NCI-H1105 treated with DMSO at 0.1 percent for 48 hours (cell line): ENCODE measurements around the gene RFX6.
"Not testable (repeated sequence)": the region's sequence is repeated elsewhere in the genome, so short reads cannot be mapped to it uniquely, and the experiment has no call there.

Source experiments
- DNase-seq: peaks from one replicate; lab custom pipeline; 2025; lab: John Stamatoyannopoulos, UW

RFX6 gene

DNA sequence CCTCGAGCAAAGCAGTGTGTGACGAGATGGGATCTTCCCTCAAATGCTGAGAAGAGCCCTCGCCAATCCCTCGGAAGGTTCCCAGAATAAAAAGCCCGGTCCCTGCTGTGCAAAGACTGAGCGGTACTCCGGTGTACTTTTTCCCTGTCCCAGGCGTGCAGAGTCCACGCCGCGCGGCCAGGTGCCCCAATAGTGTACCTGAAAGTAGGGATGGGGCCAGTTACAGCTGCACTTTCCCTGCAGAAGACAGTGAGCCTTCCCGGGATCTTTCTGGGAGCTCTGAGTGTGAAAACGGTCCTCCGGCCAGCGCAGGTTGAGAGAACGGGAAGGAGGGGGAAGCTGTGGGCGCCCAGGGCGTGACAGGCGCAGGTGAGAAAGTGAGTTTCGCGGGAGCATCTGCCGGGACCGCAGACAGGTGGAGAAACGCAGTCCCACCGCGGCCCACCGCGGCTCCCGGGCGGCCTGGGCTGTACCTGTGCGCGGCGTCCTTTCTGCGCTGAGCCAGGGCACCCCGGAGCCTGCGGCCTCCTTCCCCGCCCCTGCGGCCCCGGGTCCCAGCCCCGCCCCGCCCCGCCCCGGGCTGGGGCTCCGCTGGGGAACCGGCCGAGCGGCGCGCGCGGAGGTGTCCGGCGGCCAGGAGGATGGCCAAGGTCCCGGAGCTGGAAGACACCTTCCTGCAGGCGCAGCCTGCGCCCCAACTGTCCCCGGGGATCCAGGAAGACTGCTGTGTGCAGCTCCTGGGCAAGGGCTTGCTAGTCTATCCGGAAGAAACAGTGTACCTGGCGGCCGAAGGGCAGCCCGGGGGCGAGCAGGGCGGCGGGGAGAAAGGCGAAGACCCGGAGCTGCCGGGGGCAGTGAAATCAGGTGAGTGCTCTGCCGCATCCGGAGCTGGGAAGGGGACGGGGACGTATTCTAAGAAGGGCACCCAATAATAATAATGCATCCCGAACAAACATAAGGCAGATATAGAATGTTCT lies at the start of gene RFX6:
TSS of gene RFX6 (plus strand) at position 608 of the 977 bp plus-strand sequence. CDS start at position 642, 34 bp downstream.
- peak; percentile 15 for DNase-seq

- DNase-seq = no peak
These were observed 49.3 kb upstream of the RFX6 start for GRCh38 chr6:116827561-116828240.

GRCh38 chr6:116828983-116829382 lies 48.1 kb upstream of the RFX6 start, which contains the start of gene GPRC6A:
TSS of gene GPRC6A (minus strand) at chr6:116829083. CDS start at chr6:116829013, 70 bp downstream.
- peak; percentile 45 for DNase-seq

- not testable (repeated sequence) for DNase-seq
These were observed 42.5 kb upstream of the RFX6 start for GRCh38 chr6:116834526-116834925.

- DNase-seq = peak; percentile 68
These were observed 40.3 kb upstream of the RFX6 start for GRCh38 chr6:116836606-116837342.

DNA sequence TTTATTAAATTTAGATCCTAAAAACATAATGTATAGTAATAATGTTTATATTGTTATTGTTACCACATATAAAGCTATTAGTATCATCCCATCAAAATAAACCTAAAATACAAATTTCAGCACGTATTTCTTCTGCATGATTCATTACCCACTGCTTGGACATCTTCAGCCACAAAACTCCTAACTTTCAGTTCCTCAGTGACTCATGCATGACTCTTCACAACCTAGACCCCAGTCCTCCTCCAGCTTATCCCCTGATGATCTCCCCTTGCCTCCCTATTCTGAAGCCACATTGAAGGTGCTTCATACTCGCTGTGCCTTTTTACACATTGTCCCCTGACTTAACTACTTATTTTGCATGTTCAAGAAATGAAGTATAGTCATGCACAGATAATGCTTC lies 37.0 kb upstream of the RFX6 start:
- DNase-seq = no peak

DNA sequence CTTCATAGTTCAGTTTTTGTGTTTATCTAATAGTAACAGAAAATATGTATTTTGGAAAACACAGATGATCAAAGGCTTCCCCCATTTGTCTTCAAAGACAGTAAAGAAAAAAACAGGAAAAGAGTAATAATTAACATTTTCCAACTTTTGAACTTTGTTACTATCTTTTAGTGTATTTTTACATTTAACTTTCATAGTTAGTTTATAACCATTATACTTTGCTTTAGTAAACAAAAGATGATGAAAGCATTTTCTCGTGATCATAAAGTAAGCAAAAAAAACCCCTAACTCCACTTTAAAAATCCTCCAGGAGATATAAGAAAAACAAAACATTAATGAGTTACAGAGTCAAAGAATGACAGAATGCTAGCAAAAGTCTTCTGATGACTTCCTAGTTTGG lies 34.6 kb upstream of the RFX6 start:
- no peak for DNase-seq

GRCh38 chr6:116847227-116847626 lies 29.8 kb upstream of the RFX6 start:
- DNase-seq = peak; percentile 76

DNA sequence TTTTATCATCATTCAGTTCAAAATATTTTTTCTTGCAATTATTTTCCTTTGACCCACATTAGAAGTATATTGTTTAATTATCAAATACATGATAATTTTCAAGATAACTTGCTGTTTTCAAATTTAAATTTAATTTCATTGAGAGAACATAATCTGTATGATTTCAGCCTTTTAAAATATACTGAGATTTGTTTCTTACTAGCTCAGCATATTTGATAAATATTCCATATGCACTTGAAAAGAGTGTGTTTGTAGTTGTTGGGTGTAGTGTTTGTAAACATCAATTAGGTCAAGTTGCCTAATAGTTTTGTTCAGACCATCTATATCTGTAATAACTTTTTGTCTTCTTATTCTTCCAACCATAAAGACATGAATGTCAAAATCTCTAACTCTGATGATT lies 19.0 kb upstream of the RFX6 start:
- no peak for DNase-seq

DNA sequence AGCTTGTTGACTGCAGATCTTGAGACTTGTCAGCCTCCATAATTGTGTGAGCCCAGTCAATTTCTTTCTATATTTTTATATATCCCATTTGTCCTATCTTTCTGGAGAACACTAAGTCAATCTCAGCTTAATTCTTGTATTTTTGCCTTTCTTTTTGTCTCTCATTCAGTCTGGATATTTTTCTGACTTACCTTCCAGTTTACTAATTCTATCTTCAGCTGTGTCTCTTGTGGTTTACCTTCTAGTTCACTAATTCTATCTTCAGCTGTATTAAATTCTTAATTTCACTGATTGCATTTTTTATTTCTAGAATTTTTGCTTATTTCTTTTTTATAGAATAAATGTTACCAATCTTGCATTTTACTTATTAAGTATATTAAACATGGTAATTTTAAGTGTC lies 17.8 kb upstream of the RFX6 start:
- DNase-seq = no peak

- DNase-seq = no peak
These were observed 10.7 kb upstream of the RFX6 start for GRCh38 chr6:116866281-116866871.

GRCh38 chr6:116872771-116873170 lies 4.3 kb upstream of the RFX6 start:
- DNase-seq = no peak

DNA sequence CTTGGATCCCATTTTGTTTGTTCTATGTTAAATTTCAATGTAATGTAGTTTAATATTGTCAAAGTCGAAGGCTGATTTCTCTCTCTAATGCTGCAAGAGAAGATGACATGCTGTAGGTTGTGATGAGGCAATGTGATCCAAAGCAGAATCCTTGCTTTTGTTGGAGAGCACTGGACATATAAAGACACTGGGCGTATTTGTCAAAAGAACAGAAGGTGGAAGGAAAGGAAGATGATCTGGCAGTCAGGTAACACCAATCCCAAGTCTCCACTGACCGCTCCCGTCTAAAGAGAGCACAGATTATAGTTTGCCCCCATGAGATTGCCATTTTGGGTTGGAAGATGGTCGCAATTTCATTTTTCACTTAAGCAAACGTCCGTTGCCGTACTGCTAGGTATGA lies 935 bp upstream of the RFX6 start:
- DNase-seq = no peak

DNA sequence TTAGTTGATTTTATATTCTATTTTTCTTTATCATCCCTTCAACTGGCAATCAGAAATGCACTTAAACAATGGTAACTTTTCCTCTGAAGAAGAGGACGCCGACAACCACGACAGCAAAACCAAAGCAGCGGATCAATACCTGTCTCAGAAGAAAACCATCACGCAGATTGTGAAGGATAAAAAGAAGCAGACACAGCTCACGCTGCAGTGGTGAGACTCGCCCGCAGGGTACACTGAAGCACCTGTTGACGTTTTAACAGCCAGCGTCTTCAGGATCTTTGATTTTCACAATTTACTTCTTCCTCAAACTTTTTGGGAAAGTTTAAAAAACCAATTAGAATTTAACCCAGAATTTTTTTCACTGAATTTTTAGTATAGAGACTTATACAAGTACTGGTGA lies 701 bp downstream of the RFX6 start:
- DNase-seq = no peak

- DNase-seq = peak; percentile 21
These were observed 4.2 kb downstream of the RFX6 start for GRCh38 chr6:116881236-116881635.

DNA sequence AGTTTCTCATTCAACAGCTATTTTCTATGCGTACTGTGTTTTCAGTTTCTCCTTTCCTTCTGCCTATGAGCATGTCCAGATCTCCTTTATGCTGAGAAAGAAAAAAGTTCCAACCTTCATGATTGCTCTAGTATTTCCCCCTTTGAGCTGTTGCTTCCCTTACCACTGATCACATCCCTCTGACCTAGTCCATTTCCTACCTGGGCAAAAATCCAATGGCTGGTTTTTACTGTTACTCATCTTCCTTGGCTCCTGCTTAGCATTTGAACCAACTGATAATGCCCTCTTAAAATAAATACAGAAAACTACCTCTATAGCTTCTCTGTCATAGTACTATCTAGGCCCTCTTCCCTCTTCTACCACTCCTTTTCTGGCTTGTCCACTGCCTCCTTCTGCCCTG lies 6.0 kb downstream of the RFX6 start:
- DNase-seq = no peak

DNA sequence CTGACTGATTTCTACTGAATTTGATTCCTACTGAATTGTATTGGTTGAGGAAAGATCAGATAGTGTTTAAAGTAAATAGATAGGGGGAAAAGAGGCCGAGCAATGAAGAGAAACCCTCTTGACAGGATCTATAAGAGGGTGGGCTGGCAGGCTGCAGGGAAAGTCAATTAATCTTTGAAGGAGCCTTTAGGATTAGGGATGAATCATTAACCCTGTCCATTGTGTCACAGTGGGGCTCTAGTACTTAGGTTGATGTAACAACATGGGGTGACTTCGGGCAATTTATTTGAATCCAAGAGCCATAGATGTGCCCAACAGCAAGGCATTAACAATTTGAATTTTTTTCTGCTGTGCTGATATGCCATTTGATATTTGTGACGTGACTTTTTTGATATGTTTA lies 7.5 kb downstream of the RFX6 start:
- DNase-seq = no peak

DNA sequence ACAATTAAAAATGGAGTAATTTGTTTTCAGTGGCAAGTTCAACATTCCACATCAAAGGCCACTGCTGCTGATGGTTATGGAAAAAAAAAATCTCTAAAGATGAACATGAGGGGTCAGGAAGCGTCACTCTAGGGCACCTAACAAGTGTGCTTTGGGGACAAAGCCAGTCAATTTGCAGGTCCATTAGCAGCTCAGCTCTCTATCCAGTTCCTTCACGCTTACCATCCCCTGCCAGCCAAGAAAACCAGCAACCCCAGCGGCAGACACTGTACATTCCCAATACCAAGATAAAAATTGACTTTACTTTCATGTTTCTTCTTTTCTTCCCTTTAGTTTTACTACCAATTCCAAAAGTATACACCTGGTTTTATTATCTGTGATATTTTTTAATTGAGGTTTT lies 10.1 kb downstream of the RFX6 start:
- DNase-seq = no peak

DNA sequence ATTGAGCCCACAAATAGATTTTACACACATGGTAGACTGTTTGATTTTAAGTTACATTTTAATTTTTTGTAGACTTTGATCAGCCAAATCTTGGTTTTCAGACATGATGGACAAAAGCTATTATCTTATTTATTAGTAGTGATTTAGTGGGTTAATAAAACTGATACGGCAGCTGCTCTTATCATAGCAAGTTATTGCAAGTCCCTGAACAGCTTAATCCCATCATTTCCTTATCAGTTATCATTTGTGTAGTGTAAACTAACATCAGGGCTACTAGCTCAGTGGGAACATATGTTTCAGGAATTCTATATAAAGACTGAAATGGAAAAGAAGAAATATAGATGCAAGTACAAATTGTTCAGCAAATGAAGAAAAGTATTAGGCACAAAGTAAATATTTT lies 10.9 kb downstream of the RFX6 start:
- no peak for DNase-seq

DNA sequence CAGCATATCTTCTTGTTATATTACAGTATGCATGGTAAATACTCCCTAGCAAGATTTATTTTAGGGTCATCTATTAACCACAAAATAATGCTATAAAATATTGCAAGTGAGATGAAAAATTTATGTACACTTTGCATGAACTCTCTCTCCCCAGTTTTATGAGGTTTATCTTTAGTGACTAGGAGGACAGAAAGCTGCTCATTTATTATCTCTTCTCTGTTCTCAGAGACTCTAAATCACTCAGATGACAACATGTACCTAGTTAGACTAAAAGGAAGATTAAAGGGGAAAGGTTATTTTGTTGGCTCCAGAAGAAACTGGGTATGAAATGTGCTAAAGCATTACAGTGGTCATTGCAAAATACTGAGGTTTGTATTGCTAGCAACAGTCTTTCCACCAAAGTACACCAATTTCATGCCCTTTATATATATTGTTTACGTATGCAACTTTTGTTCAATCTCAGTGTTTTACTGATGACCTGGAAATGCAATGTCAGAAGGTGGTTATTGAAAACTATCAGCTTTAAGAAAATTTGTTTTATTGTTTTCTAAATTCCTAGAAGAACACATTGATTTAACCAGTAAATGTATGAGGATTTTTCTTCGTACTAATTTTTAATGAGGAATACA lies 11.8 kb downstream of the RFX6 start:
- DNase-seq = no peak

DNA sequence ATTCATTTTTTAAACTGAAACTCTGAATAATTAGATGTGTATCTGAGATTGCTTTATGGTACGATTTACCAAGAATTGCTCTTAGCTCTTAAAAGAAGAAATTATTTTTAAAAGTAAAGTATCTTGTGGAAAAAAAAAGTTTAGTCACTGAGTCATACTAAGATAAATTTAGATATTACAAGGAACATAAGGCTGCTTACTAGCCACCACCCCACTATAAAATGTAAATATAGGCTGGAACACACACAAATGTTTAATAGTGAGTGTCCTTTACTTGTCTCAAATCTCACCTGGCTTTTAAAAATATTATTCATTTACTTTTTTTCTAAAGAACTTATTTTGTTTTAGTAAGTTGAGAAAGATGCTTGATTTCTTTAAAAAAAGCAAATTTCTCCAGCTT lies 17.6 kb downstream of the RFX6 start:
- no peak for DNase-seq

GRCh38 chr6:116895935-116896334 lies 18.9 kb downstream of the RFX6 start:
- DNase-seq = no peak
